Stomach (tissue), 9 donors: Measurements from ENCODE around the gene IQCN. TPM values are rescaled to one million over a fixed set of nuclear protein-coding genes. Genes with fewer than 3 reads are reported as not detected.

Experiments
- DNase-seq, 2 donors: peaks; one replicate each; pipeline versions ENCODE4 v3.0.0 to v3.0.0-alpha.2; 2013 to 2019
- H3K27ac ChIP-seq, 5 donors: fragments of 200-600 bp in 4 of 5; sonication (generic) in 4 of 5; one replicate each; pipeline ENCODE4 v1.5.1; 2013 to 2019; ENCODE audit warnings: mild to moderate bottlenecking in 1 of 5, moderate library complexity in 1 of 5
- H3K27me3 ChIP-seq, 3 donors: fragments of 200-600 bp; sonication (generic); one replicate each; pipeline ENCODE4 v1.5.1; 2017 to 2019; ENCODE audit warnings: mixed run types in 1 of 3
- H3K36me3 ChIP-seq, 4 donors: fragments of 200-600 bp; sonication (generic); 1 replicate in 3 of 4; 2 replicates in 1 of 4; pipeline ENCODE4 v1.5.1; 2016 to 2019
- H3K4me1 ChIP-seq, 4 donors: fragments of 200-600 bp; sonication (generic); one replicate each; pipeline ENCODE4 v1.5.1; 2016 to 2019
- H3K4me3 ChIP-seq, 4 donors: fragments of 200-600 bp; sonication (generic) in 3 of 4; one replicate each; pipeline ENCODE4 v1.5.1; 2016 to 2019; ENCODE audit warnings: mild to moderate bottlenecking in 1 of 4
- H3K9me3 ChIP-seq, 4 donors: fragments of 200-600 bp; sonication (generic); one replicate each; pipeline ENCODE4 v1.5.1; 2016 to 2019
- CTCF ChIP-seq, 7 experiments: fragments of 450-650 bp in 4 of 7; fragments of 200-600 bp in 3 of 7; sonication (generic) in 3 of 7; IDR thresholded peaks; one replicate each; pipeline ENCODE4 v1.5.1; 2016 to 2019; ENCODE audit warnings: antibody characterized with exemption in 7 of 7, control low read depth in 2 of 7, mild to moderate bottlenecking in 1 of 7
- EP300 ChIP-seq: sonication (generic); formaldehyde crosslinking; IDR thresholded peaks from one replicate; pipeline ENCODE4 v1.6.1; 2017; ENCODE audit warnings: antibody characterized with exemption
- POLR2A ChIP-seq, 4 donors: fragments of 450-650 bp; IDR thresholded peaks; one replicate each; pipeline ENCODE4 v1.6.1; 2016; ENCODE audit warnings: antibody characterized with exemption in 4 of 4, control low read depth in 2 of 4, mild to moderate bottlenecking in 1 of 4, moderate library complexity in 1 of 4
- POLR2AphosphoS5 ChIP-seq, 3 donors: sonication (generic); formaldehyde crosslinking; IDR thresholded peaks; one replicate each; pipeline ENCODE4 v1.6.1; 2016; ENCODE audit warnings: antibody characterized with exemption in 3 of 3
- WGBS, 5 donors: extraction: QIAGEN DNeasy Blood & Tissue Kit in 3 of 5; methylation state at CpG; one replicate each; pipeline versions ENCODE4 v1.1.5 to v1.1.7; 2013 to 2018; 5-methylcytosine and 5-hydroxymethylcytosine counted together
- intact Hi-C: fragments of 100-400 bp; cut with DNase I; formaldehyde crosslinking; loops from one replicate; pipeline ENCODE4 v1.15.1; 2023; ENCODE audit warnings: low total_unique reads
- polyA plus RNA-seq, 3 donors: library from polyadenylated mRNA; stranded (reverse); fragments of 200-250 nt; gene quantifications; one replicate each; pipeline ENCODE4 v1.2.3, GENCODE V29; 2013
- total RNA-seq, 5 donors: library from RNA; depleted of rRNA; stranded (reverse); fragments of >200 nt; gene quantifications; one replicate each; pipeline versions ENCODE4 v1.1.0 to v1.2.3, GENCODE V29; 2014 to 2016
- donor health status: healthy with polysubstance abuse.
- donor health status: Bipolar disorder and iron deficiency.
- donor health status: healthy.

Gene IQCN
- total and polyA plus RNA-seq, 8 donors = 1.4 to 35.7 (median 2.7) TPM; not detected in 1

- Histone ChIP-seq H3K36me3 (no peaks in the 10 kb centered on the region), H3K4me3 (no peak overlapping the region), H3K9me3 (peaks cover 4 to 13% (median 13%) of the 10 kb centered on the region in 4 donors), H3K27me3 (peaks cover 16 to 95% (median 57%) of the 10 kb centered on the region in 3 donors), H3K4me1 (peaks cover 0 to 14% (median 6%) of the 10 kb centered on the region in 4 donors), H3K27ac (no peak overlapping the region)
- peak in 1 of 2 donors; percentile 49 for DNase-seq
- intact Hi-C loops = no loop called here
- WGBS, 5 donors = 35 to 45% (median 44%) methylated on average over 18 of the region's 18 CpGs
- no peak for TF ChIP-seq POLR2AphosphoS5 (IDR thresholded peaks at IDR 0.05)
- no peak for TF ChIP-seq POLR2A (IDR thresholded peaks at IDR 0.05)
- no peak for TF ChIP-seq EP300
- TF ChIP-seq CTCF (IDR thresholded peaks at IDR 0.05) = no peak
Measured at GRCh38 chr19:18230941-18231734, 43.1 kb downstream of the IQCN start.

- Histone ChIP-seq H3K9me3 (peaks cover 4 to 13% (median 13%) of the 10 kb centered on the region in 4 donors), H3K27me3 (peaks cover 17 to 99% (median 67%) of the 10 kb centered on the region in 3 donors), H3K4me3 (no peak overlapping the region), H3K27ac (no peak overlapping the region), H3K4me1 (peaks cover 2 to 26% (median 19%) of the 10 kb centered on the region in 4 donors), H3K36me3 (no peaks in the 10 kb centered on the region)
- 81 to 91% (median 83%) methylated on average over 4 of the region's 4 CpGs for WGBS, 5 donors
- no peak for DNase-seq
- intact Hi-C loops = no loop called here
- no peak for TF ChIP-seq CTCF (IDR thresholded peaks at IDR 0.05)
- no peak for TF ChIP-seq POLR2A (IDR thresholded peaks at IDR 0.05)
- TF ChIP-seq EP300 = no peak
- no peak for TF ChIP-seq POLR2AphosphoS5 (IDR thresholded peaks at IDR 0.05)
Measured at GRCh38 chr19:18229915-18230314, 44.3 kb downstream of the IQCN start.

- H3K27me3 ChIP-seq = peaks cover 17 to 99% (median 66%) of the 10 kb centered on the region in 3 donors
- H3K9me3 ChIP-seq = peaks cover 4 to 13% (median 13%) of the 10 kb centered on the region in 4 donors
- peaks cover 5 to 31% (median 22%) of the 10 kb centered on the region in 4 donors for H3K4me1 ChIP-seq
- H3K4me3 ChIP-seq = no peak overlapping the region
- intact Hi-C loops = no loop called here
- no peak for DNase-seq
- H3K36me3 ChIP-seq = no peaks in the 10 kb centered on the region
- H3K27ac ChIP-seq = no peak overlapping the region
- no peak for TF ChIP-seq EP300
- peak in 2 of 7 experiments; percentile 5 to 30 for TF ChIP-seq CTCF (IDR thresholded peaks at IDR 0.05)
- TF ChIP-seq POLR2A (IDR thresholded peaks at IDR 0.05) = no peak
- WGBS, 5 donors = 52 to 77% (median 71%) methylated on average over 5 of the region's 5 CpGs
Measured at GRCh38 chr19:18229474-18229873, 44.8 kb downstream of the IQCN start.

GRCh38 chr19:18227781-18228271 is 46.4 kb downstream of the IQCN start:
- H3K27me3 ChIP-seq = peaks cover 11 to 97% (median 50%) of the 10 kb centered on the region in 3 donors
- H3K27ac ChIP-seq = no peak overlapping the region

More at GRCh38 chr19:18227781-18228271, 46.4 kb downstream of the IQCN start:
- Histone ChIP-seq H3K4me1 (peaks cover 10 to 35% (median 28%) of the 10 kb centered on the region in 4 donors), H3K9me3 (peaks cover 0 to 3% (median 3%) of the 10 kb centered on the region in 4 donors), H3K36me3 (no peaks in the 10 kb centered on the region), H3K4me3 (no peak overlapping the region)
- no peak for DNase-seq
- intact Hi-C loops = no loop called here
- TF ChIP-seq EP300 (no peak), POLR2AphosphoS5 (IDR thresholded peaks at IDR 0.05) (no peak), CTCF (IDR thresholded peaks at IDR 0.05) (no peak), POLR2A (IDR thresholded peaks at IDR 0.05) (no peak)
- WGBS, 5 donors = 76 to 82% (median 82%) methylated on average over 6 of the region's 6 CpGs
